Measurements from ENCODE around the gene ALG14.

Gene ALG14

DNA sequence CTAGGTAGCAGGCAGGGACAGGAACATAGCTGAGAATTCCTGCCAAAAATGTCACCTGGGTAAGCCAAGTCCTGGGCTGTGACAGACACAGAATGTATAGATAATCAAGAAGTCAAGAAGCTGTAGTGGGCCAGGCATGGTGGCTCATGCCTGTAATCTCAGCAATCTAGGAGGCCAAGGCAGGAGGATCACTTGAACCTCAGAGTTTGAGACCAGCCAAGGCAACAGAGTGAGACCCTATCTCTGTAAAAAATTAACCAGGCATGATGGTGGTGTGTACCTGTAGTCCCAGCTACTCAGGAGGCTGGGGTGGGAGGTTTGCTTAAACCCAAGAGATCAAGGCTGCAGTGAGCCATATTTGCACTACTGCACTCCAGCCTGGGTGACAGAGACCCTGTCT, 3.3 kb upstream of the ALG14 start (continued):
- no peak for TF ChIP-seq KLF16 (tag by site-specific recombination; IDR thresholded peaks at IDR 0.05)
- no peak for TF ChIP-seq YY1 (tag by site-specific recombination; IDR thresholded peaks at IDR 0.05)
- TF ChIP-seq, protein P1, sequence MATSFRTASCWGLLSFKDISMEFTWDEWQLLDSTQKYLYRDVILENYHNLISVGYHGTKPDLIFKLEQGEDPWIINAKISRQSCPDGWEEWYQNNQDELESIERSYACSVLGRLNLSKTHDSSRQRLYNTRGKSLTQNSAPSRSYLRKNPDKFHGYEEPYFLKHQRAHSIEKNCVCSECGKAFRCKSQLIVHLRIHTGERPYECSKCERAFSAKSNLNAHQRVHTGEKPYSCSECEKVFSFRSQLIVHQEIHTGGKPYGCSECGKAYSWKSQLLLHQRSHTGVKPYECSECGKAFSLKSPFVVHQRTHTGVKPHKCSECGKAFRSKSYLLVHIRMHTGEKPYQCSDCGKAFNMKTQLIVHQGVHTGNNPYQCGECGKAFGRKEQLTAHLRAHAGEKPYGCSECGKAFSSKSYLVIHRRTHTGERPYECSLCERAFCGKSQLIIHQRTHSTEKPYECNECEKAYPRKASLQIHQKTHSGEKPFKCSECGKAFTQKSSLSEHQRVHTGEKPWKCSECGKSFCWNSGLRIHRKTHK (tag by site-specific recombination; IDR thresholded peaks at IDR 0.05): no peak
- TF ChIP-seq SCRT1 (tag by site-specific recombination; IDR thresholded peaks at IDR 0.05; ENCODE audit: borderline replicate concordance): no peak
- TF ChIP-seq ZSCAN16 (tag by site-specific recombination; IDR thresholded peaks at IDR 0.05): no peak

DNA sequence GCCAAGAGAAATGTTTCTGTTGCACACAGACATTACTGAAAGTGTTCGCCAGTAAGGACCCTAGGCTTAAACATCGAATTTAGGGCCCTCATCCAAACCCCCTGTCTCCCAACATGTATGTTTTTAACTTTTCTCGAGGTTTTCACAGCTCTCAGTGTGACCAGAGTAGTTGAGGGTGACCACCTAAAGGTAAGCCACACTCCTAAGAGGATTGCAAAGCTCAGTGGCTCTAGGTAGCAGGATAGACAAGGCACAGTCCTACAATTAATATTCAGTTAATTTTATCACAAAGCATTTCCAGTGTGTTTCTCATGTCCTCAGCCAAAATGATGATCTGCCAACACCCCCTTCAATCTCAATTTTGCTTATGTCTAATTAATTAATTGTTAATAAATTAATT, 695 bp upstream of the ALG14 start:
- POLR2A ChIA-PET: interaction anchor here (0.6 to 4.0 kb wide), 6 partner anchors 11 to 656 kb away, joined by 3 to 31 read pairs (median 6); partner anchors contain the start of genes RWDD3 and TLCD4

DNA sequence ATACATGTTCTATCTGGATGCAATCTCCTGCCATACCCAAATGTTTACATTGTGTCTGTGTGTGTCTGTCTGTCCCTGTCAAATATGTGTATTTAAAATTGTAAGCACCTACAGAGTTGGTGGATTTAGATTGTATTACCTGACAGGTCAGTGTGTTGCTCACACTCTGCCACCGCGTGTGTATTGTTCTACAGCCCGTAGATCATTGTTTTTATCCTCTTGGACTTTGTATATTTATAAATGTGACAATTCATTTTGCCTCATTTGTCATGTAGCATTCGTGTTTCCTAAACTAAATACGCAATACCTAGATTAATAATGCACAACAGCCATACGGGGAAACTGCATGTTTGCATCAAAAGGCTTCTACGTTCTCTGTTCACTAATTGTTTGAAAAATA, 634 bp downstream of the ALG14 start:
- no peaks in the 10 kb centered on the region for H3K9me3 ChIP-seq (ENCODE audit: control insufficient read depth, insufficient read depth, low read depth, low read length)
- POLR2A ChIA-PET: interaction anchor here (1.8 to 4.0 kb wide), 2 partner anchors 45 to 162 kb away, joined by 12 to 31 read pairs; partner anchors contain the start of genes RWDD3 and TLCD4
- CTCF ChIA-PET: interaction anchor here (0.7 to 4.8 kb wide), 4 partner anchors 12 to 162 kb away, joined by 3 to 42 read pairs (median 4); partner anchors contain the start of gene RWDD3
- peaks cover 3% of the 10 kb centered on the region; the same call in 1 of the 2 replicates for H3K4me1 ChIP-seq (ENCODE audit: control insufficient read depth, insufficient read depth, low read length)
- TF ChIP-seq, protein P2, sequence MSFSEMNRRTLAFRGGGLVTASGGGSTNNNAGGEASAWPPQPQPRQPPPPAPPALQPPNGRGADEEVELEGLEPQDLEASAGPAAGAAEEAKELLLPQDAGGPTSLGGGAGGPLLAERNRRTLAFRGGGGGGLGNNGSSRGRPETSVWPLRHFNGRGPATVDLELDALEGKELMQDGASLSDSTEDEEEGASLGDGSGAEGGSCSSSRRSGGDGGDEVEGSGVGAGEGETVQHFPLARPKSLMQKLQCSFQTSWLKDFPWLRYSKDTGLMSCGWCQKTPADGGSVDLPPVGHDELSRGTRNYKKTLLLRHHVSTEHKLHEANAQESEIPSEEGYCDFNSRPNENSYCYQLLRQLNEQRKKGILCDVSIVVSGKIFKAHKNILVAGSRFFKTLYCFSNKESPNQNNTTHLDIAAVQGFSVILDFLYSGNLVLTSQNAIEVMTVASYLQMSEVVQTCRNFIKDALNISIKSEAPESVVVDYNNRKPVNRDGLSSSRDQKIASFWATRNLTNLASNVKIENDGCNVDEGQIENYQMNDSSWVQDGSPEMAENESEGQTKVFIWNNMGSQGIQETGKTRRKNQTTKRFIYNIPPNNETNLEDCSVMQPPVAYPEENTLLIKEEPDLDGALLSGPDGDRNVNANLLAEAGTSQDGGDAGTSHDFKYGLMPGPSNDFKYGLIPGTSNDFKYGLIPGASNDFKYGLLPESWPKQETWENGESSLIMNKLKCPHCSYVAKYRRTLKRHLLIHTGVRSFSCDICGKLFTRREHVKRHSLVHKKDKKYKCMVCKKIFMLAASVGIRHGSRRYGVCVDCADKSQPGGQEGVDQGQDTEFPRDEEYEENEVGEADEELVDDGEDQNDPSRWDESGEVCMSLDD (tag by site-specific recombination; IDR thresholded peaks at IDR 0.05): no peak
- TF ChIP-seq ZNF202 (tag by site-specific recombination; IDR thresholded peaks at IDR 0.05; ENCODE audit: borderline replicate concordance) (no peak), ZNF626 (tag by site-specific recombination; IDR thresholded peaks at IDR 0.05) (no peak), ZNF677 (tag by site-specific recombination; IDR thresholded peaks at IDR 0.05) (no peak), MYNN (tag by site-specific recombination; IDR thresholded peaks at IDR 0.05; ENCODE audit: borderline replicate concordance) (no peak)
- TF ChIP-seq, protein P3, sequence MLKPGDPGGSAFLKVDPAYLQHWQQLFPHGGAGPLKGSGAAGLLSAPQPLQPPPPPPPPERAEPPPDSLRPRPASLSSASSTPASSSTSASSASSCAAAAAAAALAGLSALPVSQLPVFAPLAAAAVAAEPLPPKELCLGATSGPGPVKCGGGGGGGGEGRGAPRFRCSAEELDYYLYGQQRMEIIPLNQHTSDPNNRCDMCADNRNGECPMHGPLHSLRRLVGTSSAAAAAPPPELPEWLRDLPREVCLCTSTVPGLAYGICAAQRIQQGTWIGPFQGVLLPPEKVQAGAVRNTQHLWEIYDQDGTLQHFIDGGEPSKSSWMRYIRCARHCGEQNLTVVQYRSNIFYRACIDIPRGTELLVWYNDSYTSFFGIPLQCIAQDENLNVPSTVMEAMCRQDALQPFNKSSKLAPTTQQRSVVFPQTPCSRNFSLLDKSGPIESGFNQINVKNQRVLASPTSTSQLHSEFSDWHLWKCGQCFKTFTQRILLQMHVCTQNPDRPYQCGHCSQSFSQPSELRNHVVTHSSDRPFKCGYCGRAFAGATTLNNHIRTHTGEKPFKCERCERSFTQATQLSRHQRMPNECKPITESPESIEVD (tag by site-specific recombination; IDR thresholded peaks at IDR 0.05): no peak
- TF ChIP-seq, protein P4, sequence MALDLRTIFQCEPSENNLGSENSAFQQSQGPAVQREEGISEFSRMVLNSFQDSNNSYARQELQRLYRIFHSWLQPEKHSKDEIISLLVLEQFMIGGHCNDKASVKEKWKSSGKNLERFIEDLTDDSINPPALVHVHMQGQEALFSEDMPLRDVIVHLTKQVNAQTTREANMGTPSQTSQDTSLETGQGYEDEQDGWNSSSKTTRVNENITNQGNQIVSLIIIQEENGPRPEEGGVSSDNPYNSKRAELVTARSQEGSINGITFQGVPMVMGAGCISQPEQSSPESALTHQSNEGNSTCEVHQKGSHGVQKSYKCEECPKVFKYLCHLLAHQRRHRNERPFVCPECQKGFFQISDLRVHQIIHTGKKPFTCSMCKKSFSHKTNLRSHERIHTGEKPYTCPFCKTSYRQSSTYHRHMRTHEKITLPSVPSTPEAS (tag by site-specific recombination; IDR thresholded peaks at IDR 0.05): no peak
- no peak overlapping the region for H3K27ac ChIP-seq (ENCODE audit: extremely low read depth, low read depth, low read length)
- H3K36me3 ChIP-seq (ENCODE audit: control insufficient read depth in 2 of 2, insufficient read depth in 1 of 2, low read length in 2 of 2): no peaks in the 10 kb centered on the region
- peak overlapping the region; percentile 91 for H3K4me3 ChIP-seq (ENCODE audit: low read depth, low read length)

More for the DNA sequence above, 695 bp upstream of the ALG14 start:
- Histone ChIP-seq H3K27ac (ENCODE audit: extremely low read depth, low read depth, low read length) (no peak overlapping the region), H3K9me3 (ENCODE audit: control insufficient read depth, insufficient read depth, low read depth, low read length) (no peaks in the 10 kb centered on the region), H3K4me3 (ENCODE audit: low read depth, low read length) (peak overlapping the region; percentile 91), H3K36me3 (ENCODE audit: control insufficient read depth in 2 of 2, insufficient read depth in 1 of 2, low read length in 2 of 2) (no peaks in the 10 kb centered on the region), H3K4me1 (ENCODE audit: control insufficient read depth, insufficient read depth, low read length) (peaks cover 3% of the 10 kb centered on the region; the same call in 1 of the 2 replicates)
- CTCF ChIA-PET: interaction anchor here (0.7 to 4.8 kb wide), 4 partner anchors 11 to 161 kb away, joined by 3 to 42 read pairs (median 8); partner anchors contain the start of genes RWDD3 and TLCD4
- TF ChIP-seq, protein P5, sequence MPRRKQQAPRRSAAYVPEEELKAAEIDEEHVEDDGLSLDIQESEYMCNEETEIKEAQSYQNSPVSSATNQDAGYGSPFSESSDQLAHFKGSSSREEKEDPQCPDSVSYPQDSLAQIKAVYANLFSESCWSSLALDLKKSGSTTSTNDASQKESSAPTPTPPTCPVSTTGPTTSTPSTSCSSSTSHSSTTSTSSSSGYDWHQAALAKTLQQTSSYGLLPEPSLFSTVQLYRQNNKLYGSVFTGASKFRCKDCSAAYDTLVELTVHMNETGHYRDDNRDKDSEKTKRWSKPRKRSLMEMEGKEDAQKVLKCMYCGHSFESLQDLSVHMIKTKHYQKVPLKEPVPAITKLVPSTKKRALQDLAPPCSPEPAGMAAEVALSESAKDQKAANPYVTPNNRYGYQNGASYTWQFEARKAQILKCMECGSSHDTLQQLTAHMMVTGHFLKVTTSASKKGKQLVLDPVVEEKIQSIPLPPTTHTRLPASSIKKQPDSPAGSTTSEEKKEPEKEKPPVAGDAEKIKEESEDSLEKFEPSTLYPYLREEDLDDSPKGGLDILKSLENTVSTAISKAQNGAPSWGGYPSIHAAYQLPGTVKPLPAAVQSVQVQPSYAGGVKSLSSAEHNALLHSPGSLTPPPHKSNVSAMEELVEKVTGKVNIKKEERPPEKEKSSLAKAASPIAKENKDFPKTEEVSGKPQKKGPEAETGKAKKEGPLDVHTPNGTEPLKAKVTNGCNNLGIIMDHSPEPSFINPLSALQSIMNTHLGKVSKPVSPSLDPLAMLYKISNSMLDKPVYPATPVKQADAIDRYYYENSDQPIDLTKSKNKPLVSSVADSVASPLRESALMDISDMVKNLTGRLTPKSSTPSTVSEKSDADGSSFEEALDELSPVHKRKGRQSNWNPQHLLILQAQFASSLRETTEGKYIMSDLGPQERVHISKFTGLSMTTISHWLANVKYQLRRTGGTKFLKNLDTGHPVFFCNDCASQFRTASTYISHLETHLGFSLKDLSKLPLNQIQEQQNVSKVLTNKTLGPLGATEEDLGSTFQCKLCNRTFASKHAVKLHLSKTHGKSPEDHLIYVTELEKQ (tag by site-specific recombination; IDR thresholded peaks at IDR 0.05; ENCODE audit: borderline replicate concordance): no peak
- TF ChIP-seq TCF7L2 (IDR thresholded peaks at IDR 0.05; ENCODE audit: borderline replicate concordance, low read depth, low read length) (no peak), ZNF169 (tag by site-specific recombination; IDR thresholded peaks at IDR 0.05) (no peak), ZNF311 (tag by site-specific recombination; IDR thresholded peaks at IDR 0.05; ENCODE audit: borderline replicate concordance) (no peak), ZIC2 (tag by site-specific recombination; IDR thresholded peaks at IDR 0.05) (no peak)
- TF ChIP-seq, protein P6, sequence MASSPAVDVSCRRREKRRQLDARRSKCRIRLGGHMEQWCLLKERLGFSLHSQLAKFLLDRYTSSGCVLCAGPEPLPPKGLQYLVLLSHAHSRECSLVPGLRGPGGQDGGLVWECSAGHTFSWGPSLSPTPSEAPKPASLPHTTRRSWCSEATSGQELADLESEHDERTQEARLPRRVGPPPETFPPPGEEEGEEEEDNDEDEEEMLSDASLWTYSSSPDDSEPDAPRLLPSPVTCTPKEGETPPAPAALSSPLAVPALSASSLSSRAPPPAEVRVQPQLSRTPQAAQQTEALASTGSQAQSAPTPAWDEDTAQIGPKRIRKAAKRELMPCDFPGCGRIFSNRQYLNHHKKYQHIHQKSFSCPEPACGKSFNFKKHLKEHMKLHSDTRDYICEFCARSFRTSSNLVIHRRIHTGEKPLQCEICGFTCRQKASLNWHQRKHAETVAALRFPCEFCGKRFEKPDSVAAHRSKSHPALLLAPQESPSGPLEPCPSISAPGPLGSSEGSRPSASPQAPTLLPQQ (tag by site-specific recombination; IDR thresholded peaks at IDR 0.05): no peak
- TF ChIP-seq, protein P7, sequence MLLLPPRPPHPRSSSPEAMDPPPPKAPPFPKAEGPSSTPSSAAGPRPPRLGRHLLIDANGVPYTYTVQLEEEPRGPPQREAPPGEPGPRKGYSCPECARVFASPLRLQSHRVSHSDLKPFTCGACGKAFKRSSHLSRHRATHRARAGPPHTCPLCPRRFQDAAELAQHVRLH (tag by site-specific recombination; IDR thresholded peaks at IDR 0.05): no peak

Measured in HEK293 (cell line).